ENCODE data around the gene CDV3. TPM values are rescaled to one million over a fixed set of nuclear protein-coding genes. Genes with fewer than 3 reads are reported as not detected.

Gene CDV3
- total RNA-seq, 1 experiment from 2014 or later, result 173 TPM

- H2BK20ac ChIP-seq (ENCODE audit: low read depth, low read length, poor library complexity, severe bottlenecking), result no peak overlapping the region
- no peak overlapping the region for H4K91ac ChIP-seq (ENCODE audit: insufficient read length, low read depth, low read length)
- peak overlapping the region in 2 of 3 experiments; percentile 53 to 81; a peak in 2 of 7 replicates for H3K27ac Mint-ChIP-seq
- H3K4me3 Mint-ChIP-seq, result no peak overlapping the region
- no peak overlapping the region for H3K4ac ChIP-seq (ENCODE audit: low read depth, low read length)
- H3K4me1 Mint-ChIP-seq, result peaks cover 2 to 8% of the 10 kb centered on the region in 2 experiments; a peak in 2 of 4 replicates
- no peak overlapping the region for H3K4me2 ChIP-seq (ENCODE audit: insufficient read depth, insufficient read length, low read length)
- H3K9ac ChIP-seq (ENCODE audit: extremely low read depth, insufficient read length, low read length), result no peak overlapping the region
- no peak overlapping the region for H2BK15ac ChIP-seq (ENCODE audit: low read depth, low read length)
- WGBS (ENCODE audit: extremely low coverage, insufficient read length, low lambda C conversion rate), result no CpG with 5 or more reads among the region's 3 CpGs
- no peak for DNase-seq
- H2BK120ac ChIP-seq (ENCODE audit: low read depth, low read length, poor library complexity, severe bottlenecking), result no peak overlapping the region
- H3K23me2 ChIP-seq (ENCODE audit: insufficient read length, low read depth, low read length, poor library complexity, severe bottlenecking), result no peaks in the 10 kb centered on the region
- TF ChIP-seq, protein P1, sequence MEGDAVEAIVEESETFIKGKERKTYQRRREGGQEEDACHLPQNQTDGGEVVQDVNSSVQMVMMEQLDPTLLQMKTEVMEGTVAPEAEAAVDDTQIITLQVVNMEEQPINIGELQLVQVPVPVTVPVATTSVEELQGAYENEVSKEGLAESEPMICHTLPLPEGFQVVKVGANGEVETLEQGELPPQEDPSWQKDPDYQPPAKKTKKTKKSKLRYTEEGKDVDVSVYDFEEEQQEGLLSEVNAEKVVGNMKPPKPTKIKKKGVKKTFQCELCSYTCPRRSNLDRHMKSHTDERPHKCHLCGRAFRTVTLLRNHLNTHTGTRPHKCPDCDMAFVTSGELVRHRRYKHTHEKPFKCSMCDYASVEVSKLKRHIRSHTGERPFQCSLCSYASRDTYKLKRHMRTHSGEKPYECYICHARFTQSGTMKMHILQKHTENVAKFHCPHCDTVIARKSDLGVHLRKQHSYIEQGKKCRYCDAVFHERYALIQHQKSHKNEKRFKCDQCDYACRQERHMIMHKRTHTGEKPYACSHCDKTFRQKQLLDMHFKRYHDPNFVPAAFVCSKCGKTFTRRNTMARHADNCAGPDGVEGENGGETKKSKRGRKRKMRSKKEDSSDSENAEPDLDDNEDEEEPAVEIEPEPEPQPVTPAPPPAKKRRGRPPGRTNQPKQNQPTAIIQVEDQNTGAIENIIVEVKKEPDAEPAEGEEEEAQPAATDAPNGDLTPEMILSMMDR (conservative IDR thresholded peaks at IDR 0.05), result no peak
- H3K14ac ChIP-seq (ENCODE audit: insufficient read depth, low read length), result no peak overlapping the region
- no peaks in the 10 kb centered on the region for H3K27me3 Mint-ChIP-seq (ENCODE audit: low read depth)
- no peak overlapping the region for H2AFZ ChIP-seq (ENCODE audit: low read length)
- no peak overlapping the region for H2AK5ac ChIP-seq (ENCODE audit: insufficient read length, low read length)
- H3K9me3 Mint-ChIP-seq, result no peaks in the 10 kb centered on the region
- H4K5ac ChIP-seq (ENCODE audit: insufficient read length, low read depth, low read length), result no peak overlapping the region
- H3K27ac ChIP-seq (ENCODE audit: insufficient read length, low read depth, low read length), result no peak overlapping the region
- H3K4me1 ChIP-seq (ENCODE audit: insufficient read depth, low read length), result no peaks in the 10 kb centered on the region
- H3K27me3 ChIP-seq (ENCODE audit: insufficient read depth, low read length), result no peaks in the 10 kb centered on the region
- H3K9me3 ChIP-seq (ENCODE audit: control insufficient read depth, low read depth, low read length), result no peaks in the 10 kb centered on the region
- no peak overlapping the region for H2BK12ac ChIP-seq (ENCODE audit: insufficient read length, low read depth, low read length)
- H3K79me2 ChIP-seq (ENCODE audit: insufficient read depth, low read length), result no peaks in the 10 kb centered on the region
- H4K20me1 ChIP-seq (ENCODE audit: control insufficient read depth, insufficient read depth, insufficient read length), result no peaks in the 10 kb centered on the region
- no peak overlapping the region for H3K18ac ChIP-seq (ENCODE audit: insufficient read length, low read depth, low read length)
- no peak overlapping the region for H3K56ac ChIP-seq (ENCODE audit: insufficient read length, low read depth, low read length)
- no peaks in the 10 kb centered on the region for H3K79me1 ChIP-seq (ENCODE audit: insufficient read depth, low read depth, low read length, poor library complexity, severe bottlenecking)
- H2BK5ac ChIP-seq (ENCODE audit: insufficient read length, low read length), result no peak overlapping the region
- no peak overlapping the region for H3T11ph ChIP-seq (ENCODE audit: low read length)
- H3K36me3 Mint-ChIP-seq (ENCODE audit: insufficient read depth in 1 of 3, low read depth in 3 of 3), result peaks cover 0 to 14% (median 3%) of the 10 kb centered on the region in 3 experiments; a peak in 6 of 7 replicates
- H3K23ac ChIP-seq (ENCODE audit: insufficient read length, low read depth, low read length), result no peak overlapping the region
- no peak overlapping the region for H4K8ac ChIP-seq (replicated peaks; ENCODE audit: insufficient read length, low read depth, low read length)
These were observed 24.9 kb downstream of the CDV3 start for GRCh38 chr3:133598405-133598804.

Data from H9 (cell line).